ENCODE measurements around the gene SLFN14.
"Not testable (repeated sequence)": the region's sequence is repeated elsewhere in the genome, so short reads cannot be mapped to it uniquely, and the experiment has no call there.

The SLFN14 gene

DNA sequence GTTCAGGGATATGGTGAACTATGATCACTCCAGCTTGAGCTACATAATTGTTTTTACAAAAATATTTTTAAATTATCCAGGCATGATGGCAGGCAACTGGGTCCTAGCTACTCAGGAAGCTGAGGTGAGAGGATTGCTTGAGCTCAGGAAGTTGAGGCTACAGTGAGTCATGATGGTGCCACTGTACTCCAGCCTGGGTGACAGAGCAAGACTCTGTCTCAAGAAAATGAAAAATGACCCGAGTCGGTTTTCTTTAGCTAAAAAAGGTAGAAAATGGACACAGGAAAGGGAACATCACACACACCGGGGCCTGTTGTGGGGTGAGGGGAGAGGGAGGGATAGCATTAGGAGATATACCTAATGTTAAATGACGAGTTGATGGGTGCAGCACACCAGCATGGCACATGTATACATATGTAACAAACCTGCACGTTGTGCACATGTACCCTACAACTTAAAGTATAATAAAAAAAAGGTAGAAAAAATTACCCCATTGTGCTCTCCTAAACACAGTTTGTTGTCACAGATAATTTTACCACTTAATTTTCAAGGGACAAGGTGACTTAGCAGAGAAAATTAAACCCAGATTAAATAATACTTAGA lies 38.9 kb downstream of the SLFN14 start:
- not testable (repeated sequence) for DNase-seq (ENCODE audit: low read depth)

GRCh38 chr17:35521150-35521549 lies 39.5 kb downstream of the SLFN14 start:
- DNase-seq (ENCODE audit: low read depth) = no peak

GRCh38 chr17:35519906-35520442 lies 40.6 kb downstream of the SLFN14 start:
- no peak for DNase-seq (ENCODE audit: low read depth)

DNA sequence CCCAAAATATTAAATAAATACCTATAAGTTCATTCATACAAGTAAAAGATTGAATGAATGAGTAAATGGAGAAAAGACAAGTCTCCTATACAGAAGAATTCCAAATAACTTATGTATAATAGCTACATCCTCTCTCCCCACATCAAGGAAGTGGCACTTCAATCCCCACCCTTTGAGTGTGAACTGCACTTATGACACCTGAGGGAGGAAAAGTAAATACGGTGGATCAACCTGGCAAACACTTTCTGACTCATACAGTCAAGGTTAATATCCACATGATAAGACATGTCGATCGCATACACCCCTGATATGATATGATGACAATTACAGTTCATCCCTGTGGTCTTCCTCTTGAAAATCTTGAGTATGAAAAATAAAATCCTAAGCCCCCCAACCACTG lies 41.2 kb downstream of the SLFN14 start:
- no peak for DNase-seq (ENCODE audit: low read depth)

DNA sequence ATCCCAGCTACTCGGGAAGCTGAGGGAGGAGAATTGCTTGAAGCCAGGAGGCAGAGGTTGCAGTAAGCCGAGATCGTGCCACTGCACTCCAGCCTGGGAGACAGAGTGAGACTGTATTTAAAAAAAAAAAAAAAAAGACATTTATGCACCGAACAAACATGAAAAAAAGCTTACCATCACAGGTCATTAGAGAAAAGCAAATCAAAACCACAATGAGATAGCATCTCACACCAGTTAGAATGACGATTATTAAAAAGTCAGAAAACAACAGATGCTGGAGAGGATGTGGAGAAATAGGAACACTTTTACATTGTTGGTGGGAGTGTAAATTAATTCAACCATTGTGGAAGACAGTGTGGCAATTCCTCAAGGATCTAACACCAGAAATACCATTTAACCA lies 42.2 kb downstream of the SLFN14 start:
- not testable (repeated sequence) for DNase-seq (ENCODE audit: low read depth)

GRCh38 chr17:35515027-35515426 lies 45.6 kb downstream of the SLFN14 start:
- DNase-seq (ENCODE audit: low read depth) = no peak

DNA sequence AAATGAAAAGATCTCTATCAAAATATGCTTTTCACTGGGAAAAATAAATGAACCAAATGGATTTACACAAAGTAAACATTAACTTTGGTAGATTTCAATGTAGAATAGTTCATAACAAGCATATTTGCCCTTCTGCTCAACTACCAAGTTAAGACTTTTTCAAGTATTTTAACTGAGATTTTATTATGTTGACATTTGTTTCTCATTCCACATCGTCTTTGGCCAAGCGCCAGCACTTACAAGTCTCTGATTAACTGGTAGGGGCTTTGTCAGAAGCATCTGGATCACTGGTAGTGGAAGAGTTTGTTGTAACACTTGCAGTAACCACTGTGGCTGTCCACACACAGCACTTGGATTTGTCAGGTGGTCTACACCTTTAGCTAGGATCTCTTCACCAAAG lies 46.1 kb downstream of the SLFN14 start:
- DNase-seq (ENCODE audit: low read depth) = no peak

Data from fibroblast of the conjunctiva (primary cell).